Gastrocnemius medialis (tissue), 4 donors: ENCODE data around the gene BICD1.

Experiments used
- CTCF ChIP-seq, 5 experiments: fragments of 450-650 bp in 3 of 5; fragments of 200-600 bp in 2 of 5; sonication (generic) in 2 of 5; IDR thresholded peaks in 4 of 5; conservative IDR thresholded peaks in 1 of 5; 1 replicate in 4 of 5; 2 replicates in 1 of 5; pipeline ENCODE4 v1.5.1; 2016 to 2019; ENCODE audit warnings: antibody characterized with exemption in 5 of 5, mild to moderate bottlenecking in 3 of 5, moderate library complexity in 3 of 5
- POLR2A ChIP-seq, 2 donors: fragments of 450-650 bp; IDR thresholded peaks; one replicate each; pipeline ENCODE4 v1.6.1; 2017; ENCODE audit warnings: antibody characterized with exemption in 2 of 2, mild to moderate bottlenecking in 2 of 2, moderate library complexity in 2 of 2

DNA sequence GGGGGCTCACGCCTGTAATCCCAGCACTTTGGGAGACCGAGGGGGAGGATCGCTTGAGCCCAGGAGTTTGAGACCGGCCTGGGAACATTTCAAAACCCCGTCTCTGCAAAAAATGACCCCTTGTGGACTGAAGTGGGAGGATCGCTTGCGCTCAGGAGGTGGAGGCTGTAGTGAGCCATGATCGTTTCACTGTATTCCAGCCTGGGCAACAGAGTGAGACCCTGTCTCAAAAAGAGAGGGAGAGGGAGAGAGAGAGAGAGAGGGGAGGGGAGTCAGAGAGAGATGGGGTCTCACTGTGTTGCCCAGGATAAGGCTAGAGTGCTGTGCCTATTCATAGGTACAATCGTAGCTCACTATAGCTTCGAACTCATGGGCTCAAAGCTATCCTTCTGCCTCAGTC is 295.5 kb downstream of the BICD1 start:
- TF ChIP-seq CTCF (IDR thresholded peaks at IDR 0.05 in 4 of 5, conservative IDR thresholded peaks at IDR 0.05 in 1 of 5) (no peak), POLR2A (IDR thresholded peaks at IDR 0.05) (no peak)
